Esophagus muscularis mucosa (tissue), 4 donors: ENCODE data around the gene MYO1D. TPM values are rescaled to one million over a fixed set of nuclear protein-coding genes. Genes with fewer than 3 reads are reported as not detected.

ENCODE experiments used
- DNase-seq: peaks from one replicate; pipeline ENCODE4 v3.0.0-alpha.2; 2017; ENCODE audit errors: extremely low spot score
- H3K27ac ChIP-seq, 4 donors: fragments of 200-600 bp; sonication (generic); replicated peaks in 1 of 4; 1 replicate in 3 of 4; 2 replicates in 1 of 4; pipeline ENCODE4 v1.5.1; 2016 to 2019; ENCODE audit warnings: mild to moderate bottlenecking in 1 of 4
- H3K27me3 ChIP-seq, 4 donors: fragments of 200-600 bp; sonication (generic); one replicate each; pipeline versions ENCODE4 v1.5.1 to v1.6.0; 2016 to 2019
- H3K36me3 ChIP-seq, 4 donors: fragments of 200-600 bp; sonication (generic); one replicate each; pipeline ENCODE4 v1.5.1; 2016 to 2019
- H3K4me1 ChIP-seq, 4 donors: fragments of 200-600 bp; sonication (generic); one replicate each; pipeline ENCODE4 v1.5.1; 2016 to 2019
- H3K4me3 ChIP-seq, 4 donors: fragments of 200-600 bp; sonication (generic); 1 replicate in 2 of 4; 2 replicates in 2 of 4; pipeline ENCODE4 v1.5.1; 2016 to 2019; ENCODE audit warnings: mild to moderate bottlenecking in 4 of 4, moderate library complexity in 1 of 4
- H3K9me3 ChIP-seq, 4 donors: fragments of 200-600 bp; sonication (generic); 1 replicate in 3 of 4; 2 replicates in 1 of 4; pipeline ENCODE4 v1.5.1; 2016 to 2019
- CTCF ChIP-seq, 3 experiments: fragments of 200-600 bp in 2 of 3; fragments of 450-650 bp in 1 of 3; sonication (generic) in 2 of 3; IDR thresholded peaks; one replicate each; pipeline ENCODE4 v1.5.1; 2017 to 2019; ENCODE audit warnings: antibody characterized with exemption in 3 of 3, mild to moderate bottlenecking in 2 of 3, moderate library complexity in 1 of 3
- EP300 ChIP-seq: sonication (generic); formaldehyde crosslinking; IDR thresholded peaks from one replicate; pipeline ENCODE4 v1.6.1; 2017; ENCODE audit warnings: antibody characterized with exemption
- POLR2A ChIP-seq: fragments of 450-650 bp; IDR thresholded peaks from one replicate; pipeline ENCODE4 v1.6.1; 2017; ENCODE audit warnings: antibody characterized with exemption, moderate library complexity, mild to moderate bottlenecking, low read depth
- POLR2AphosphoS5 ChIP-seq, 2 donors: sonication (generic); formaldehyde crosslinking; IDR thresholded peaks; one replicate each; pipeline ENCODE4 v1.6.1; 2017; ENCODE audit warnings: antibody characterized with exemption in 2 of 2
- WGBS: methylation state at CpG from one replicate; pipeline ENCODE4 v1.1.5; 2018; 5-methylcytosine and 5-hydroxymethylcytosine counted together
- intact Hi-C: fragments of 100-400 bp; cut with DNase I; formaldehyde crosslinking; loops from one replicate; pipeline ENCODE4 v1.15.1; 2023
- total RNA-seq, 4 donors: library from RNA; depleted of rRNA; stranded (reverse); fragments of >200 nt; gene quantifications; one replicate each; pipeline versions ENCODE4 v1.1.0 to v1.2.1, GENCODE V29; 2016

MYO1D gene
- total RNA-seq, 4 donors from 2014 or later, result 27.3 to 30.3 (median 29.0) TPM

- H3K27ac ChIP-seq, result no peak overlapping the region
- H3K36me3 ChIP-seq, result peaks cover 89 to 100% (median 97%) of the 10 kb centered on the region in 4 donors
- no peaks in the 10 kb centered on the region for H3K4me1 ChIP-seq
- no peaks in the 10 kb centered on the region for H3K9me3 ChIP-seq
- TF ChIP-seq EP300 (no peak), POLR2A (no peak), CTCF (IDR thresholded peaks at IDR 0.05) (no peak), POLR2AphosphoS5 (IDR thresholded peaks at IDR 0.05) (no peak)
- no peaks in the 10 kb centered on the region for H3K27me3 ChIP-seq
- DNase-seq, result no peak
- WGBS, result 92% methylated on average over 3 of the region's 3 CpGs
- H3K4me3 ChIP-seq, result no peak overlapping the region
- intact Hi-C loops, result no loop called here
Observed at GRCh38 chr17:32475258-32475657, 401.7 kb downstream of the MYO1D start.

- no peak for DNase-seq
- H3K4me1 ChIP-seq, result no peaks in the 10 kb centered on the region
- intact Hi-C loops, result no loop called here
- H3K4me3 ChIP-seq, result no peak overlapping the region
- H3K9me3 ChIP-seq, result no peaks in the 10 kb centered on the region
- H3K36me3 ChIP-seq, result peaks cover 67 to 100% (median 95%) of the 10 kb centered on the region in 4 donors
- no peaks in the 10 kb centered on the region for H3K27me3 ChIP-seq
- no peak for TF ChIP-seq EP300
- TF ChIP-seq POLR2A, result no peak
- TF ChIP-seq POLR2AphosphoS5 (IDR thresholded peaks at IDR 0.05), result no peak
- no peak for TF ChIP-seq CTCF (IDR thresholded peaks at IDR 0.05)
- H3K27ac ChIP-seq, result no peak overlapping the region
- WGBS, result 99% methylated on average over 4 of the region's 4 CpGs
Observed at GRCh38 chr17:32471652-32472051, 405.3 kb downstream of the MYO1D start.

GRCh38 chr17:32470405-32471167, 406.3 kb downstream of the MYO1D start:
- no peaks in the 10 kb centered on the region for H3K27me3 ChIP-seq
- no peak overlapping the region for H3K27ac ChIP-seq
- 93% methylated on average over 6 of the region's 6 CpGs for WGBS
- no peaks in the 10 kb centered on the region for H3K9me3 ChIP-seq
- H3K36me3 ChIP-seq, result peaks cover 58 to 100% (median 95%) of the 10 kb centered on the region in 4 donors
- H3K4me1 ChIP-seq, result no peaks in the 10 kb centered on the region
- no peak for DNase-seq
- H3K4me3 ChIP-seq, result no peak overlapping the region
- TF ChIP-seq CTCF (IDR thresholded peaks at IDR 0.05) (no peak), EP300 (no peak), POLR2AphosphoS5 (IDR thresholded peaks at IDR 0.05) (no peak), POLR2A (no peak)
- intact Hi-C loops, result no loop called here

GRCh38 chr17:32467949-32468348, 409.0 kb downstream of the MYO1D start:
- H3K36me3 ChIP-seq, result peaks cover 54 to 100% (median 93%) of the 10 kb centered on the region in 4 donors
- intact Hi-C loops, result no loop called here
- 98% methylated on average over 7 of the region's 7 CpGs for WGBS

More at GRCh38 chr17:32467949-32468348, 409.0 kb downstream of the MYO1D start:
- no peaks in the 10 kb centered on the region for H3K4me1 ChIP-seq
- no peak for DNase-seq
- no peaks in the 10 kb centered on the region for H3K9me3 ChIP-seq
- H3K4me3 ChIP-seq, result no peak overlapping the region
- H3K27me3 ChIP-seq, result no peaks in the 10 kb centered on the region
- no peak overlapping the region for H3K27ac ChIP-seq
- no peak for TF ChIP-seq POLR2A
- no peak for TF ChIP-seq CTCF (IDR thresholded peaks at IDR 0.05)
- no peak for TF ChIP-seq EP300
- TF ChIP-seq POLR2AphosphoS5 (IDR thresholded peaks at IDR 0.05), result no peak
